ENCODE measurements around the gene CCDC88A. TPM values are rescaled to one million over a fixed set of nuclear protein-coding genes. Genes with fewer than 3 reads are reported as not detected.
A peak's percentile ranks its signal among the peaks of the same experiment; 100 is the strongest.

Gene CCDC88A
- total and polyA plus RNA-seq, 2 donors (not counting 1 experiment from before 2014, with no cell fraction given) = 40.8 to 56.5 TPM

- Histone ChIP-seq H3K27ac (ENCODE audit: insufficient read depth, low read length) (no peak overlapping the region), H3K4me1 (ENCODE audit: control insufficient read depth, extremely low read depth, insufficient read depth, low read length) (no peaks in the 10 kb centered on the region), H3K4me2 (ENCODE audit: extremely low read depth, insufficient read depth, low read length) (no peak overlapping the region), H3K9me3 (ENCODE audit: control insufficient read depth, insufficient read depth, low read depth, low read length) (no peaks in the 10 kb centered on the region), H3K36me3 (ENCODE audit: control insufficient read depth, insufficient read depth, low read length) (no peaks in the 10 kb centered on the region), H3K79me2 (ENCODE audit: control insufficient read depth, insufficient read depth, low read length) (no peaks in the 10 kb centered on the region), H3K9ac (ENCODE audit: insufficient read depth, low read length) (no peak overlapping the region), H2AFZ (ENCODE audit: low read length) (no peak overlapping the region), H3K4me3 (replicated peaks in 1 of 4; ENCODE audit: control extremely low read depth in 1 of 4, insufficient read depth in 1 of 4, low read depth in 3 of 4, low read length in 4 of 4) (no peak overlapping the region), H4K20me1 (ENCODE audit: control insufficient read depth, extremely low read depth, insufficient read depth, low read length) (no peaks in the 10 kb centered on the region), H3K27me3 (ENCODE audit: control insufficient read depth, insufficient read depth, low read length) (no peaks in the 10 kb centered on the region)
- no peak for DNase-seq (ENCODE audit: low read depth in 2 of 2)
- no peak for TF ChIP-seq CTCF (conservative IDR thresholded peaks at IDR 0.05 in 1 of 2, IDR thresholded peaks at IDR 0.05 in 1 of 2; ENCODE audit: low read depth in 1 of 2, low read length in 2 of 2)
- TF ChIP-seq EZH2 (IDR thresholded peaks at IDR 0.05; ENCODE audit: low read length, missing control alignments) = no peak
Measured at GRCh38 chr2:55437515-55438390, 18.1 kb upstream of the CCDC88A start.

GRCh38 chr2:55431982-55432627, 12.4 kb upstream of the CCDC88A start:
- DNase-seq (ENCODE audit: low read depth in 2 of 2) = peak; percentile 25 to 75

More at GRCh38 chr2:55431982-55432627, 12.4 kb upstream of the CCDC88A start:
- Histone ChIP-seq H3K27ac (ENCODE audit: insufficient read depth, low read length) (no peak overlapping the region), H3K4me3 (replicated peaks in 1 of 4; ENCODE audit: control extremely low read depth in 1 of 4, insufficient read depth in 1 of 4, low read depth in 3 of 4, low read length in 4 of 4) (no peak overlapping the region), H2AFZ (ENCODE audit: low read length) (peak overlapping the region; percentile 4), H3K4me1 (ENCODE audit: control insufficient read depth, extremely low read depth, insufficient read depth, low read length) (no peaks in the 10 kb centered on the region), H3K27me3 (ENCODE audit: control insufficient read depth, insufficient read depth, low read length) (no peaks in the 10 kb centered on the region), H3K36me3 (ENCODE audit: control insufficient read depth, insufficient read depth, low read length) (no peaks in the 10 kb centered on the region), H3K79me2 (ENCODE audit: control insufficient read depth, insufficient read depth, low read length) (no peaks in the 10 kb centered on the region), H3K9ac (ENCODE audit: insufficient read depth, low read length) (no peak overlapping the region), H4K20me1 (ENCODE audit: control insufficient read depth, extremely low read depth, insufficient read depth, low read length) (no peaks in the 10 kb centered on the region), H3K4me2 (ENCODE audit: extremely low read depth, insufficient read depth, low read length) (peak overlapping the region; percentile 40), H3K9me3 (ENCODE audit: control insufficient read depth, insufficient read depth, low read depth, low read length) (no peaks in the 10 kb centered on the region)
- peak; percentile 53 to 72 for TF ChIP-seq CTCF (conservative IDR thresholded peaks at IDR 0.05 in 1 of 2, IDR thresholded peaks at IDR 0.05 in 1 of 2; ENCODE audit: low read depth in 1 of 2, low read length in 2 of 2)
- no peak for TF ChIP-seq EZH2 (IDR thresholded peaks at IDR 0.05; ENCODE audit: low read length, missing control alignments)

All from fibroblast of lung (primary cell).